ENCODE measurements around the gene LAPTM5.

LAPTM5 gene

DNA sequence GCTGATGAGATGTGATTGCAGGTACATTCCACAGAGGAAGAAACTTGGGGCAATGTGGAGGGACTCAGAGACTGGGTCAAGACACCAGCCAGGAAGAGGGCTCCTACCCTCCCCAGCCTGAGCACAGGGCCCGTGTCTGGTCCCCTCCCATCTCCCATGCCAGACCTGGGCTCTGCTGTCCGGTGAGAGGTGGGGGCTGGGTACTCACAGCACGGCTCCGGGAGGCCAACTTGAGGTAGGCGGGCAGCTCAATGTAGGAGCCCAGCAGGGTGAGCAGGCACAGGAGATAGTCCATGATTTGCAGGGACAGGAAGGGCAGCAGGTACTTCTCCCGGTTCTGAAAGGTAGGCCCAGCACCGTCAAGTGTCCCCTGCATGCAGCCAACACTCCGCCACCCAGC lies 18.0 kb downstream of the LAPTM5 start (continued):
- TF ChIP-seq BCL11B (tag by site-specific recombination; IDR thresholded peaks at IDR 0.05; ENCODE audit: low read depth) = no peak
- TF ChIP-seq ZNF138 (tag by site-specific recombination; IDR thresholded peaks at IDR 0.05; ENCODE audit: borderline replicate concordance) = no peak
- no peak for TF ChIP-seq ZNF626 (tag by site-specific recombination; IDR thresholded peaks at IDR 0.05)

DNA sequence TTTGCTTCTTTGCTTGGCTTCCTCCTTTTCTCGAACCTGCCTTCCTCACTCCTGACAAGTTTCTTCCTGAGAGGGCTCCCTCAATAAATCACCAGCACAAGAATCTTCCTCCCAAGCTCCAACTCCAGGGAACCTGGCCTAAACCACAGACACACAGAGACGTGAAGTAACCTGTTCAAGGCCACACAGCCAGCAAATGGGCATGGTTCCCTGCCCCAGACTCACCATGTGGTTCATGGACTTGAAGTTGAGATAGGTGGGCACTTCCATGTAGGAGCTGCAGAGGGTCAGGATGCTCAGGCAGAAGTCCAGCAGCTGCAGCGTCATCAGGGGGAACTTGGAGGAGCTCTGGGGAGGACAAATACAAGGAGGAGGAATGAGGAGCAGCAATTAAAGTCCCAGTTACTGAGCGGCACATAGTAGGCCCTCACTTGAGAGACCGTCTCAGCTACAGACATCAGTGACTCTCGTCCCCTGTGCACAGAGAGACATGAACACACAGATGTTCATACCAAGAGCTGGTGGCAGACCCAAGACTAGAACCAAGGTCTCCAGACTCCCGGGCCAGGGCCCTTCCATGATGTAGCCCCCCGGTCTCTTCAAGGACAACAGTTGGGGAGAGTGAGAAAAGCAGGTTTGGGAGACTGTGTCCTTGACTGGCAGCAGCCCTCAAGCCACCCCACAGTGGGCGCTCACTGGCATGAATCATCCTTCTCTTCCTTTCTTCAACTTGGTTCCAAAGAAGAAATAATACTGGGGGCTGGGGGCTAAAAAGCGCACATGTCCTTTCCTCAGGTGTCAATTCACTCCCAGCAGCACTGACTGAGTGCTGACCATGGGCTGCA lies 18.6 kb downstream of the LAPTM5 start:
- H3K36me3 ChIP-seq (ENCODE audit: control insufficient read depth in 2 of 2, insufficient read depth in 1 of 2, low read length in 2 of 2) = no peaks in the 10 kb centered on the region
- H3K4me1 ChIP-seq (ENCODE audit: control insufficient read depth, insufficient read depth, low read length) = no peaks in the 10 kb centered on the region
- CTCF ChIA-PET = no interaction called here
- POLR2A ChIA-PET = no interaction called here
- no peak overlapping the region for H3K27ac ChIP-seq (ENCODE audit: extremely low read depth, low read depth, low read length)
- no peak for TF ChIP-seq ZNF398 (tag by site-specific recombination; IDR thresholded peaks at IDR 0.05)
- TF ChIP-seq ZBTB7A (tag by site-specific recombination; IDR thresholded peaks at IDR 0.05; ENCODE audit: low read depth) = no peak
- TF ChIP-seq PBX3 (CRISPR knock-in tag; IDR thresholded peaks at IDR 0.05) = no peak
- TF ChIP-seq RBAK (tag by site-specific recombination; IDR thresholded peaks at IDR 0.05) = no peak
- TF ChIP-seq REST (tag by site-specific recombination; IDR thresholded peaks at IDR 0.05) = no peak
- TF ChIP-seq ZNF10 (tag by site-specific recombination; IDR thresholded peaks at IDR 0.05) = no peak
- no peak for TF ChIP-seq ZNF660 (tag by site-specific recombination; IDR thresholded peaks at IDR 0.05)
- no peak for TF ChIP-seq ZBTB11 (tag by site-specific recombination; conservative IDR thresholded peaks at IDR 0.05; ENCODE audit: low read depth)
- TF ChIP-seq ZNF426 (tag by site-specific recombination; IDR thresholded peaks at IDR 0.05) = no peak
- TF ChIP-seq, protein P1, sequence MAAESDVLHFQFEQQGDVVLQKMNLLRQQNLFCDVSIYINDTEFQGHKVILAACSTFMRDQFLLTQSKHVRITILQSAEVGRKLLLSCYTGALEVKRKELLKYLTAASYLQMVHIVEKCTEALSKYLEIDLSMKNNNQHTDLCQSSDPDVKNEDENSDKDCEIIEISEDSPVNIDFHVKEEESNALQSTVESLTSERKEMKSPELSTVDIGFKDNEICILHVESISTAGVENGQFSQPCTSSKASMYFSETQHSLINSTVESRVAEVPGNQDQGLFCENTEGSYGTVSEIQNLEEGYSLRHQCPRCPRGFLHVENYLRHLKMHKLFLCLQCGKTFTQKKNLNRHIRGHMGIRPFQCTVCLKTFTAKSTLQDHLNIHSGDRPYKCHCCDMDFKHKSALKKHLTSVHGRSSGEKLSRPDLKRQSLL (tag by site-specific recombination; IDR thresholded peaks at IDR 0.05) = no peak
- TF ChIP-seq ZNF423 (tag by site-specific recombination; IDR thresholded peaks at IDR 0.05) = no peak
- no peak for TF ChIP-seq ZBTB44 (tag by site-specific recombination; IDR thresholded peaks at IDR 0.05)
- TF ChIP-seq WT1 (tag by site-specific recombination; IDR thresholded peaks at IDR 0.05) = no peak
- no peak for TF ChIP-seq REPIN1 (tag by site-specific recombination; IDR thresholded peaks at IDR 0.05; ENCODE audit: low read depth)
- no peak for TF ChIP-seq ZNF311 (tag by site-specific recombination; IDR thresholded peaks at IDR 0.05; ENCODE audit: borderline replicate concordance)
- TF ChIP-seq ZNF37A (tag by site-specific recombination; IDR thresholded peaks at IDR 0.05) = no peak
- no peak for TF ChIP-seq ZNF830 (tag by site-specific recombination; IDR thresholded peaks at IDR 0.05; ENCODE audit: low read depth)
- no peak overlapping the region for H3K4me3 ChIP-seq (ENCODE audit: low read depth, low read length)
- H3K9me3 ChIP-seq (ENCODE audit: control insufficient read depth, insufficient read depth, low read depth, low read length) = no peaks in the 10 kb centered on the region

Data from HEK293 (cell line).